HL-60 (cell line): Measurements from ENCODE around the gene CAGE1.

Source experiments
- DNase-seq, 2 experiments: peaks; one replicate each; pipeline ENCODE4 v3.0.0-alpha.2; 2010 to 2020; ENCODE audit warnings: low read depth in 1 of 2, low spot score in 1 of 2
- H3K27ac ChIP-seq: fragments of 250-450 bp; sonication (Bioruptor Pico); replicated peaks from 2 replicates; pipeline ENCODE4 v1.5.1; 2020; ENCODE audit warnings: mild to moderate bottlenecking, moderate library complexity
- H3K27me3 ChIP-seq: fragments of 250-450 bp; sonication (Bioruptor Pico); 2 replicates; pipeline ENCODE4 v1.5.1; 2021; ENCODE audit warnings: mild to moderate bottlenecking, moderate library complexity; ENCODE audit not compliant: insufficient read depth, poor library complexity, severe bottlenecking
- H3K4me3 ChIP-seq: replicated peaks from 2 replicates; pipeline ENCODE4 v1.5.1; 2011; ENCODE audit warnings: mild to moderate bottlenecking, control low read depth, low read length; ENCODE audit not compliant: insufficient read depth
- CTCF ChIP-seq: IDR thresholded peaks from one replicate; pipeline ENCODE4 v1.5.1; 2011; ENCODE audit warnings: low read length, control low read depth, inconsistent platforms; ENCODE audit not compliant: insufficient read depth
- GABPA ChIP-seq: IDR thresholded peaks from 2 replicates; pipeline ENCODE4 v1.6.1; 2012; ENCODE audit warnings: low read depth
- POLR2AphosphoS5 ChIP-seq: IDR thresholded peaks from 2 replicates; pipeline ENCODE4 v1.6.1; 2012; ENCODE audit warnings: low read depth
- REST ChIP-seq: IDR thresholded peaks from 2 replicates; pipeline ENCODE4 v1.6.1; 2012; ENCODE audit warnings: low read depth; ENCODE audit not compliant: insufficient replicate concordance
- SPI1 ChIP-seq: IDR thresholded peaks from 2 replicates; pipeline ENCODE4 v1.6.1; 2012; ENCODE audit warnings: low read depth, mild to moderate bottlenecking, borderline replicate concordance

CAGE1 gene

GRCh38 chr6:7409740-7410139 lies 20.2 kb upstream of the CAGE1 start:
- no peak for TF ChIP-seq SPI1
- no peak for TF ChIP-seq GABPA
- TF ChIP-seq REST: no peak
- no peak for TF ChIP-seq CTCF
- TF ChIP-seq POLR2AphosphoS5: no peak
- no peaks in the 10 kb centered on the region for H3K27me3 ChIP-seq
- no peak overlapping the region for H3K4me3 ChIP-seq
- H3K27ac ChIP-seq: no peak overlapping the region
- no peak for DNase-seq

- TF ChIP-seq CTCF (no peak), REST (no peak), POLR2AphosphoS5 (no peak), SPI1 (no peak), GABPA (no peak)
Measured at GRCh38 chr6:7406743-7407142, 17.2 kb upstream of the CAGE1 start.

GRCh38 chr6:7404546-7404945 lies 15.0 kb upstream of the CAGE1 start:
- TF ChIP-seq POLR2AphosphoS5 (no peak), GABPA (no peak), REST (no peak), CTCF (no peak), SPI1 (no peak)
- Histone ChIP-seq H3K4me3 (no peak overlapping the region), H3K27ac (no peak overlapping the region), H3K27me3 (no peaks in the 10 kb centered on the region)
- no peak for DNase-seq

More at GRCh38 chr6:7406743-7407142, 17.2 kb upstream of the CAGE1 start:
- Histone ChIP-seq H3K27ac (no peak overlapping the region), H3K4me3 (no peak overlapping the region), H3K27me3 (no peaks in the 10 kb centered on the region)
- DNase-seq: no peak
